Measurements from ENCODE around the gene HCN3. TPM values are rescaled to one million over a fixed set of nuclear protein-coding genes. Genes with fewer than 3 reads are reported as not detected.

Gene HCN3
- total and polyA plus RNA-seq, 2 of the 13 experiments (the other 11 are each of a cell fraction or from before 2014, with no cell fraction given), result 2.4 to 10.2 TPM

DNA sequence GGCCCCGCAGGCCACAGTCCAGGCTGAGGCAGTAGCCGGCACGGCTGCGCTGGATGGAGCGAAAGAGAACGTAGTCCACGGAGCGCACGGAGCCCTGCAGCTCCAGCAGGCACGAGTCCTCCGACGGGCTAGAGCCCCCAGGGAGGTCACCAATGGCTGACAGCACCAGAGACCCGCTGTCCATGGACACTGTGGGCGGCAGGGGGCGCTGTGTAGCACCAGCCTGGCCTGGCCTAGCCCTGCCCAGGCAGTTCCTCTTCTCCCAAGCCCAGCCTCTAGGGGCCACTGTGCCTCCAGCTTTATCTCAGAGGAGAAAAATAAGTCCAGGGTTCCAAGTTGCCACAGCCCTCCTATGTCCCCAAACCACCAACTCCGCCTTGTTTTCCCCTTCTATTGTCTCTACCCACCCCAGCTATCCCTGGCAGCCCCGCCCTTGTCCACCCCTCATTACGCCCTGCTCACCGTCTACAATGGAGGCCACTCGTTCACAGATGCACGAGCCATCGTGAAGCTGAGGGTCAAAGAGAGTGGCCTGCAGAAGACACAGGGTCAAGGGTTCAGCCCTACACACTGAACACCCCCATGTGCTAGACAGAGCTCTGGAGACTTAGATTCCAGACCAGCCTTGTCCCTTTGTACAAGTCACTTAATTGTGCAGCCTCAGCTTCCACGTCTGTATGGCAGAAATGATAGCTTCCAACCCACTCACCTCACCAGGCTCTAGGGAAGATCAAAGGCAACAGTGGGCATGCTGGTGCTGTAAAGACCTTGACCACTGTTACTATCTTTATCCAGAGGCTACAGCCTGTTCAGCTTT, 26.4 kb upstream of the HCN3 start (continued):
- peak; percentile 47 for TF ChIP-seq PAXIP1 (CRISPR knock-in tag; conservative IDR thresholded peaks at IDR 0.05)
- TF ChIP-seq MIER2 (CRISPR knock-in tag; IDR thresholded peaks at IDR 0.05), result no peak
- TF ChIP-seq ZNF280B (CRISPR knock-in tag; IDR thresholded peaks at IDR 0.05; ENCODE audit: borderline replicate concordance), result peak; percentile 20; the same call in 1 of the 2 replicates
- no peak for TF ChIP-seq SOX13 (IDR thresholded peaks at IDR 0.05)
- TF ChIP-seq SOX13 (CRISPR knock-in tag; conservative IDR thresholded peaks at IDR 0.05 in 1 of 2, IDR thresholded peaks at IDR 0.05 in 1 of 2), result peak in 1 of 2 experiments; percentile 28; a peak in 1 of 4 replicates
- TF ChIP-seq MAFF (IDR thresholded peaks at IDR 0.05; ENCODE audit: low read depth, low read length), result peak; percentile 5; the same call in 1 of the 2 replicates
- no peak for TF ChIP-seq ZNF564 (CRISPR knock-in tag; IDR thresholded peaks at IDR 0.05)
- TF ChIP-seq CHD4 (IDR thresholded peaks at IDR 0.05; ENCODE audit: borderline replicate concordance, low read length), result peak; percentile 56; the same call in 1 of the 2 replicates
- TF ChIP-seq SIX4 (CRISPR knock-in tag; IDR thresholded peaks at IDR 0.05), result no peak
- TF ChIP-seq PITX1 (CRISPR knock-in tag; IDR thresholded peaks at IDR 0.05), result peak; percentile 56; the same call in 1 of the 2 replicates
- peak; percentile 28; the same call in 1 of the 2 replicates for TF ChIP-seq MAX (IDR thresholded peaks at IDR 0.05)
- TF ChIP-seq CCDC6 (CRISPR knock-in tag; IDR thresholded peaks at IDR 0.05), result peak; percentile 49; the same call in 1 of the 2 replicates
- peak; percentile 31; the same call in 1 of the 2 replicates for TF ChIP-seq ZBTB25 (CRISPR knock-in tag; IDR thresholded peaks at IDR 0.05)
- peak; percentile 64 for TF ChIP-seq HDAC1 (CRISPR knock-in tag; IDR thresholded peaks at IDR 0.05)
- peak; percentile 66 for TF ChIP-seq ZBTB7B (CRISPR knock-in tag; IDR thresholded peaks at IDR 0.05)
- peak; percentile 53 for TF ChIP-seq ZNF800 (CRISPR knock-in tag; IDR thresholded peaks at IDR 0.05)
- peak; percentile 72 for TF ChIP-seq GABPB1 (CRISPR knock-in tag; IDR thresholded peaks at IDR 0.05)
- peak; percentile 26; the same call in 1 of the 2 replicates for TF ChIP-seq ETV6 (CRISPR knock-in tag; conservative IDR thresholded peaks at IDR 0.05)
- peak in 1 of 2 experiments; percentile 45; a peak in 1 of 4 replicates for TF ChIP-seq KLF16 (CRISPR knock-in tag; IDR thresholded peaks at IDR 0.05)
- TF ChIP-seq NR2F6 (IDR thresholded peaks at IDR 0.05), result peak; percentile 66
- TF ChIP-seq NR2F6 (CRISPR knock-in tag; IDR thresholded peaks at IDR 0.05), result peak; percentile 65
- no peak for TF ChIP-seq SMAD9 (CRISPR knock-in tag; IDR thresholded peaks at IDR 0.05)
